ENCODE results near the gene SAMD14.

The SAMD14 gene

DNA sequence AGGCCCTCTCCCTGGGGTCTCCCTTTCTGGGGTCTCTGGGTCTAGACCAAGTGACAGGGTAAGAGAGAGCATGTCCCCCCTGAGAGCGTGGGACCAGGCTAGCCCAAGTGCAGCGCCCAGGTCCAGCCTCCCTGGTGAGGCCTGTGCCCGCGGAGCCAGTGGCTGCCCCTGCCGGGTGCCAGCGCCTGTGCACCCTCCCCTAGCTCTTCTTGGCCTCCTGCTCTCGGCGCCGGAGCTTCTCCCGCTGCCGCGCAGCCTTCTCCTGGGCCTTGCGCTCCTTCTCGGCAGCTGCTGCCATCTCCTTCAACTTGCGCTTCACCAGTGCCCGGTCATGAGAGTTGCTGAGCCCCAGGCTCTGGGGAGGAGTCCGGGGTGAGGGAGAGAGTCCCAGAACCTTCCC is 17.3 kb downstream of the SAMD14 start:
- Histone ChIP-seq H3K4me1 (ENCODE audit: control insufficient read depth, insufficient read depth, low read length) (peaks cover 12% of the 10 kb centered on the region), H3K9ac (ENCODE audit: low read depth, low read length) (no peak overlapping the region), H3K9me3 (replicated peaks; ENCODE audit: low read length) (no peaks in the 10 kb centered on the region), H3K27me3 (ENCODE audit: control insufficient read depth, insufficient read depth, low read length) (peaks cover 11% of the 10 kb centered on the region), H3K4me2 (ENCODE audit: low read length) (no peak overlapping the region), H3K4me3 (ENCODE audit: low read length) (no peak overlapping the region), H3K36me3 (ENCODE audit: insufficient read depth, low read length) (peaks cover 8% of the 10 kb centered on the region)

DNA sequence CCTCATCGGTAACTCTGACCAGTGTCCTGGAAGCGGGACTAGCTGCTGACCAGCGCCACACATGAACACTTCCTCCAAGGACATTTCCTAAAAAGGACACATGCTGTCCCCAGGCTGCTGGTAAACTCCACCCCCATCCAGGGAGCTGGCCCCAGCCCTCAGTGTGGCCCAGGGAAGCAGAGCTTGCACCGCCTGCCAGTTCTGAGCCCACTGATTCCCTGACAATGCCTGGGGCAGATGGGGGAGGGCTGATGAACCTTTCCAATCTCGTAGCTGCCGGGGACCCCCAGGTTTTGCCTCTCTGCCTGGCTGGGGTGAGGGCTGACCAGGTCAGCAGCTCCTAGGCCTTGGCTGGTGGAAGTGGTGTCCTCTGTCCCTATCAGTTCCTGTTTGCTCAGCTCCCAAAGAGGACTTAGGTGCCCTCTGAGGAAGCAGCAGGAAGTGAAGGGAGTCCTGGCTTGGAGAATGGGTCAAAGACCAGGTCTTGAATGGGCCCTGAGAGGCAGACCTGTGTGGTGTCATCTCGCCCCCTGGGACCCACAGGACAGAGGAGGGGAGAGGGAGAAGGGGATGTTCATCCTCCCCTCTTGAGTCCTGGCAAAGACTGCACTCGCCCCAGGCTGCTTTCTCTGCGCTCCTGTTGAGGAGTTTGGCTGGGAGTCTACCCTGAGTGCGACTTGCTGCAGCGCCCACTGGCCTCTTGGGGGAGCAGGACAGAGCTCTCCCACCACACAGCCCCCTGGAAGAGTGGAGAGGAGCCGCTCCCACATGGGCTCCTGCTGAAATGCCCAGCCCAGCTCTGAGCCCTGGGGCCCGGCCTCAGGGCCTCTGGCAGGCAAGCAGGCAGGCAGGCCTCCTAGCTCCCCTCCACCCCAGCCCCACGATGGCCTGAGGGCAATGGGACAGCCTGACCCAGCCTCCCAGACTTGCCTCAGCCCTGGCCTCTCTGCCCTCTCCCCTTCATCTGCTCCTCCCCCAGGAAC is 18.0 kb downstream of the SAMD14 start:
- Histone ChIP-seq H3K4me3 (ENCODE audit: low read length) (no peak overlapping the region), H3K9ac (ENCODE audit: low read depth, low read length) (no peak overlapping the region), H3K4me2 (ENCODE audit: low read length) (no peak overlapping the region), H3K9me3 (replicated peaks; ENCODE audit: low read length) (no peaks in the 10 kb centered on the region), H3K4me1 (ENCODE audit: control insufficient read depth, insufficient read depth, low read length) (peaks cover 9% of the 10 kb centered on the region), H3K27me3 (ENCODE audit: control insufficient read depth, insufficient read depth, low read length) (peaks cover 5% of the 10 kb centered on the region), H3K36me3 (ENCODE audit: insufficient read depth, low read length) (peaks cover 8% of the 10 kb centered on the region)

DNA sequence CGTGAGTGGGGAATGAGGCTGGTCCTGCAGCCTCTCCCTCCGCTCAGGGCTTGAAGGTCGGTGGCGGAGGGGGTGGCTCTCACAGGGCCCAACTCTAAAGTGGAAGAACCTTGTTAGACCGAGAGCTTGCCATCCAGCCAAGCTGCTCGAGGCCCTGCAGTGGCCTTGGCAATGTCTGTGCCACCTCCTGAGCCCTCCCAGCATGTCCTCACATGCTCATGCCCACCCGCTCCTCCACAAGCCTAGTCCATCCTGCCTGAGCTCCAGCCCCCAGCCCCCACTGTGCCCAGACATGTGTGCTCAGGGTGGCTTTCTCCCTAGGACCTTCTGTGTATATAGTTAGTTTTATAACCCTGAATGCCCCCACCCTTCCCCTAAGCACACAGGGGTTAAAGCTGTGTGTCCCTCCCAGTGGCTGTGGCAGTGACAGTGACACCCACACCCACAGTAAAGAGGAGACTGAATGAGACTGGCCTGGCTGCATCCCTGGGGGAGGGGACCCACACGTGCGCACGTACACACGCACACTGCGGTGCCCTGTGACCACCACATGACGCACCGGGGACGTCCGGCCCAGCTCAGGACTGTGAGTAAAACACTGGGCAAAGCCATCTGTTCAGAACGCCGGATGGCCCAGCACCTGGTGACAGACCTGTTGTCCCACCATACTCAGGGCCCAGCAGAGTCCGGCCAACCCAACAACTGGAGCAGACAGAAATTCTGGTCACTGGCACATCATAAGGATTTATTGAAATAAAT is 19.2 kb downstream of the SAMD14 start:
- H3K4me3 ChIP-seq (ENCODE audit: low read length) = no peak overlapping the region
- H3K4me2 ChIP-seq (ENCODE audit: low read length) = no peak overlapping the region
- peaks cover 8% of the 10 kb centered on the region for H3K4me1 ChIP-seq (ENCODE audit: control insufficient read depth, insufficient read depth, low read length)
- no peaks in the 10 kb centered on the region for H3K9me3 ChIP-seq (replicated peaks; ENCODE audit: low read length)
- H3K36me3 ChIP-seq (ENCODE audit: insufficient read depth, low read length) = peaks cover 8% of the 10 kb centered on the region
- H3K9ac ChIP-seq (ENCODE audit: low read depth, low read length) = no peak overlapping the region
- no peaks in the 10 kb centered on the region for H3K27me3 ChIP-seq (ENCODE audit: control insufficient read depth, insufficient read depth, low read length)

DNA sequence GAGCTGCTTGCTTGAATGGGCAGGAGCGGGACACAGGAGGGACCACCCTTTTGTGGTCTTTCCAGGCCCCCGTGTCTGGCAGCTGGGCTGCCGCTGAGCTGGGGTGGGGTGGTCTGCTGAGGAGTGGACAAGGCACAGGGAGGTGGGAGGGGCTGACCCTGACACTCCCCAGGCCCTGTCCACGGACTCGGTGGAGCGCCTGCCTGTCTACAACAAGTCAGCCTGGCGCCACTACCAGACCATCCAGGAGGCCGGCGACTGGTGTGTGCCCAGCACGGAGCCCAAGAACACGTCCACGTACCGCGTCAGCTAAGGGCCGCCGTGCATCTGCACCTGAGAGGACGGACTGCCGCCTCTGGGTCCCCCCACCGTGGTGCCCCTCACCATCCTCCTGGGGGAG is 20.2 kb downstream of the SAMD14 start:
- Histone ChIP-seq H3K4me1 (ENCODE audit: control insufficient read depth, insufficient read depth, low read length) (peaks cover 8% of the 10 kb centered on the region), H3K9me3 (replicated peaks; ENCODE audit: low read length) (no peaks in the 10 kb centered on the region), H3K4me2 (ENCODE audit: low read length) (no peak overlapping the region), H3K9ac (ENCODE audit: low read depth, low read length) (no peak overlapping the region), H3K27me3 (ENCODE audit: control insufficient read depth, insufficient read depth, low read length) (no peaks in the 10 kb centered on the region), H3K36me3 (ENCODE audit: insufficient read depth, low read length) (peaks cover 8% of the 10 kb centered on the region), H3K4me3 (ENCODE audit: low read length) (no peak overlapping the region)

DNA sequence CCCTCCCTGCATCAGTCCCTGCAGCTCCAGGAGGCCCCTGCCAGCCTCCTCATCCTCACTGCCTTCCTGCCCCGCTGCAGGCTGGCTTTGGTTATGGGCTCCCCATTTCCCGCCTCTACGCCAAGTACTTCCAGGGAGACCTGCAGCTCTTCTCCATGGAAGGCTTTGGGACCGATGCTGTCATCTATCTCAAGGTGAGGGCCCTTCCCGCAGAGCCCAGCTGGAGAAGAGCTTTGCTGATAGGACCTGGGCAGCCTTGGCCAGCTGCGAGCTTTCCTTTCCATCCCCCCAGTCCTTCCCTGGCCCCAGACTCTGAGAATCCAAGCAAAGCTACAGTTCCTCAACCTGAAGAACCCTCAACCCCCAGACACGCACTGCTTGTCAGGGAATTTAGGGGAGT is 20.8 kb downstream of the SAMD14 start:
- Histone ChIP-seq H3K4me1 (ENCODE audit: control insufficient read depth, insufficient read depth, low read length) (peaks cover 8% of the 10 kb centered on the region), H3K9ac (ENCODE audit: low read depth, low read length) (no peak overlapping the region), H3K4me2 (ENCODE audit: low read length) (no peak overlapping the region), H3K9me3 (replicated peaks; ENCODE audit: low read length) (no peaks in the 10 kb centered on the region), H3K4me3 (ENCODE audit: low read length) (no peak overlapping the region), H3K27me3 (ENCODE audit: control insufficient read depth, insufficient read depth, low read length) (no peaks in the 10 kb centered on the region), H3K36me3 (ENCODE audit: insufficient read depth, low read length) (peaks cover 8% of the 10 kb centered on the region)

DNA sequence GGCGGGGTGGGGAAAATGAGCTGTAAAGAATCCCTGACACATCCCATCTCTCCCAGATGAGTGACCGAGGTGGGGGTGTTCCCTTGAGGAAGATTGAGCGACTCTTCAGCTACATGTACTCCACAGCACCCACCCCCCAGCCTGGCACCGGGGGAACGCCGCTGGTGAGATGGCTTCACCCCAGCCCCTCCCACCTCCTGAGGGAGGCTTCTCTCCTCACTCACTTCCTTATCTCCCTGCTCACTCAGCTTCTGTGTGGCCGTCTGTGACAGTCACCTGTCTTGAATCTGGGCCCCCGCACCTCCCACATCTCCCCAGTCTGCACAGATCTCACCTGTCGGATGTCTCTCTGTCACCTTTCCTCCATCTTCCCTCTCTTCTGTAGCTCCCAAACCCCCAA is 21.4 kb downstream of the SAMD14 start:
- Histone ChIP-seq H3K36me3 (ENCODE audit: insufficient read depth, low read length) (peaks cover 8% of the 10 kb centered on the region), H3K4me1 (ENCODE audit: control insufficient read depth, insufficient read depth, low read length) (peaks cover 8% of the 10 kb centered on the region), H3K27me3 (ENCODE audit: control insufficient read depth, insufficient read depth, low read length) (no peaks in the 10 kb centered on the region), H3K9me3 (replicated peaks; ENCODE audit: low read length) (no peaks in the 10 kb centered on the region), H3K4me2 (ENCODE audit: low read length) (no peak overlapping the region), H3K9ac (ENCODE audit: low read depth, low read length) (no peak overlapping the region), H3K4me3 (ENCODE audit: low read length) (no peak overlapping the region)

DNA sequence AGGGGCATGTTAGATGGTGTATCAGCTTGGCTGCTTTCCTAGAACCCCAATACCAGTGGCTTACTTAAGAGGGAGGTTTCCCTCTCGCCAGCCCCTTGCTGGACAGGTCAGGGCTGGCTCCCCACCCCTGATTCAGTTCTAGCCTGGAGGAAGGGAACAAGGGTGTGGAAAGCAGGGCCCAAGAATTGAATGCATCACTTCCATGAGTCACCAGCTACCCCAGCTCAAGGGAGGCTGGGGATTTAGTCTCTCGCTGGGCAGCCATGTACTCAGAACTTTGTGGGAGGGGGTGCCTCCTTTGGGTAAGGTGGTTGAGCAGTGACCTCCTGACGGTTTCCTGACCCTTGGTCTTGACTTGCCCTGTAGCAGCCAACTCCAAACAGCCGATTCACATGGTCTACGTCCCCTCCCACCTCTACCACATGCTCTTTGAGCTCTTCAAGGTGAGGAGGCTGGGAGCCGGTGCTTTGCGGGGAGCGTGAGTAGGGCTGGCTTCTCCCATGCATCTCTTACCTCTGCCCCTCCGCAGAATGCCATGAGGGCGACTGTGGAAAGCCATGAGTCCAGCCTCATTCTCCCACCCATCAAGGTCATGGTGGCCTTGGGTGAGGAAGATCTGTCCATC is 22.1 kb downstream of the SAMD14 start:
- H3K4me2 ChIP-seq (ENCODE audit: low read length) = no peak overlapping the region
- H3K9ac ChIP-seq (ENCODE audit: low read depth, low read length) = no peak overlapping the region
- H3K4me1 ChIP-seq (ENCODE audit: control insufficient read depth, insufficient read depth, low read length) = peaks cover 8% of the 10 kb centered on the region
- no peaks in the 10 kb centered on the region for H3K9me3 ChIP-seq (replicated peaks; ENCODE audit: low read length)
- H3K27me3 ChIP-seq (ENCODE audit: control insufficient read depth, insufficient read depth, low read length) = no peaks in the 10 kb centered on the region
- no peak overlapping the region for H3K4me3 ChIP-seq (ENCODE audit: low read length)
- H3K36me3 ChIP-seq (ENCODE audit: insufficient read depth, low read length) = peaks cover 8% of the 10 kb centered on the region

DNA sequence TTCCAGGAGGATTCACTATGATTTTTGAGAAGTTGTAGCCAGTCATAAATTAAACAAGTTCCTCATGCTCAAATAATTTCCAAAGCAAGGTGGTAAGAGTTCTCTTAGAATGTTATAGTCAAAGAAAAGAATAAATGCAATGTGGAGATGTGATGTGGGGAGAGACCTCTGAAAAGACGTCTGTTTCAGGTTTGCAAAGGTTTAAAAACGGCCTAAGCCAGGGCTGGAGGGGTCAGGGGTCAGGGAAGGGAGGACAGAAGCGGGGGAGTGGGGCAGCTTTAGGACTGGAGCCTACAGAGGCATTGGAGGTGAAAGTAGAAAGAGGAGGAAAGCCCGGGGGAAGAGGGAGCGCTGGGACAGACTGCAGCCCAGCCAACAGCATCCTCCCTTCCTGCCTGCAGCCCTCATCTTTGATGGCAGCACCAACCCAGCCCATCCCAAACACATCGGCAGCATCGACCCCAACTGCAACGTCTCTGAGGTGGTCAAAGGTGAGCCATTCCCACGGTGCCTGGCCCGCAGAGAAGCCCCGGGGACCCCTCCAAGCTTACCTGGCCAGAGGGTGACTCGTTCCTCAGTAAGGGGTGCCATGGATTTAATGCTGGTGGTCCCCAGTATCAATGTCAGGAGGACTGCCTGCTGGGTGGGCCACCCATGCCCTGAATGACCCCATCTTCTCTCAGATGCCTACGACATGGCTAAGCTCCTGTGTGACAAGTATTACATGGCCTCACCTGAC is 23.4 kb downstream of the SAMD14 start:
- H3K9me3 ChIP-seq (replicated peaks; ENCODE audit: low read length) = no peaks in the 10 kb centered on the region
- H3K4me2 ChIP-seq (ENCODE audit: low read length) = no peak overlapping the region
- no peak overlapping the region for H3K4me3 ChIP-seq (ENCODE audit: low read length)
- peaks cover 8% of the 10 kb centered on the region for H3K36me3 ChIP-seq (ENCODE audit: insufficient read depth, low read length)
- peaks cover 18% of the 10 kb centered on the region for H3K4me1 ChIP-seq (ENCODE audit: control insufficient read depth, insufficient read depth, low read length)
- H3K27me3 ChIP-seq (ENCODE audit: control insufficient read depth, insufficient read depth, low read length) = no peaks in the 10 kb centered on the region
- no peak overlapping the region for H3K9ac ChIP-seq (ENCODE audit: low read depth, low read length)

DNA sequence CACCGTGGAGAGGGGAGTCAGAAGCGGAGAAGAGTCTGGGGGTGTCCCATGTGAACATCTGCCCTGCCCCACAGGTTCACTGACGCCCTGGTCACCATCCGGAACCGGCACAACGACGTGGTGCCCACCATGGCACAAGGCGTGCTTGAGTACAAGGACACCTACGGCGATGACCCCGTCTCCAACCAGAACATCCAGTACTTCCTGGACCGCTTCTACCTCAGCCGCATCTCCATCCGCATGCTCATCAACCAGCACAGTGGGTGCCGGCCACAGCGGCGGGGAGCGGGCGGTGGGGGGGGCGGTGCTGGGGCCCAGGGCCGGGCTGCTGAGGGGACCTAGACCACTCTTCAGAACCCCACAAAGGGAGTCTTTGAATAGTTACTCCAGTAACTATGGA is 24.1 kb downstream of the SAMD14 start:
- peaks cover 8% of the 10 kb centered on the region for H3K36me3 ChIP-seq (ENCODE audit: insufficient read depth, low read length)

DNA sequence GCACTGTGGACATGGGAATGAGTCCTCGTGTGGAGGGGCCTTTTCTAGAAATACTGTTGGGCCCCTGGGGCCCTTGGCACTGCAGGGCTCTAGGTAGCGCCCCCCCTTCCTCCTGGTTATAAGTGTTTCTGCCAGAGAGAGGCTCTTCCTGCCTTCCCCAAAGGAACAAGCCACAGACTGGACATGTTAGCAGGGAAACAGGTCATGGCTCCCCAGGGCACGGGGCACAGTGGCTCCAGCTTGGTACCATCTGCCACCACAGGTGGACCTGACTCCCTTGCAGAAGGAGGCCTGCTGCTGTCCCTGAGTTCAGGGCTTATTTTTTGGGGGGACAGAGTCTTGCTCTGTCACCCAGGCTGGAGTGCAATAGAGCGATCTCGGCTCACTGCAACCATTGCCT is 26.0 kb downstream of the SAMD14 start:
- peaks cover 37% of the 10 kb centered on the region for H3K4me1 ChIP-seq (ENCODE audit: control insufficient read depth, insufficient read depth, low read length)
- H3K9me3 ChIP-seq (replicated peaks; ENCODE audit: low read length) = no peaks in the 10 kb centered on the region
- H3K4me3 ChIP-seq (ENCODE audit: low read length) = no peak overlapping the region
- H3K36me3 ChIP-seq (ENCODE audit: insufficient read depth, low read length) = peaks cover 3% of the 10 kb centered on the region
- no peak overlapping the region for H3K9ac ChIP-seq (ENCODE audit: low read depth, low read length)
- H3K4me2 ChIP-seq (ENCODE audit: low read length) = no peak overlapping the region
- no peaks in the 10 kb centered on the region for H3K27me3 ChIP-seq (ENCODE audit: control insufficient read depth, insufficient read depth, low read length)

More for the DNA sequence above, 24.1 kb downstream of the SAMD14 start:
- Histone ChIP-seq H3K9ac (ENCODE audit: low read depth, low read length) (no peak overlapping the region), H3K4me2 (ENCODE audit: low read length) (no peak overlapping the region), H3K4me3 (ENCODE audit: low read length) (no peak overlapping the region), H3K4me1 (ENCODE audit: control insufficient read depth, insufficient read depth, low read length) (peaks cover 26% of the 10 kb centered on the region), H3K9me3 (replicated peaks; ENCODE audit: low read length) (no peaks in the 10 kb centered on the region), H3K27me3 (ENCODE audit: control insufficient read depth, insufficient read depth, low read length) (no peaks in the 10 kb centered on the region)

DNA sequence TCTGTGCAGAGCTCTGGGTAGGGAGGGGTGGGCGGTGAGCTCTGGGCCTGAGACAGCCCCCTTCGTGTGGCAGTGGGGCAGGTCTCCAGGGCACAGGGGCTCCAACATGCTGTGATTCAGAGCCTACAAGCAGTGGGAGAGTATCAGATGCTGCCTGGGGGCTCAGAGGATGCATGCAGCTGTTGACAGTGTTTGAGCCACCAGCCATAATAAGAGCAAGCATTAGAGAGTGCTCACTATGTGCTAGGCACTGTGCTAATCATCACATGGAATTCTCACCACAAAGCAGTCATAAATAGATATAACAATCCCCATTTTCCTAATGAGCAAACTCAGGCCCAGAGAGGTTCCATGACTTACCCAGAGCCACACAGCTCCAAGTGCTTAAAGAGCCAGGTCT is 26.7 kb downstream of the SAMD14 start:
- peaks cover 37% of the 10 kb centered on the region for H3K4me1 ChIP-seq (ENCODE audit: control insufficient read depth, insufficient read depth, low read length)
- no peak overlapping the region for H3K4me3 ChIP-seq (ENCODE audit: low read length)
- H3K9ac ChIP-seq (ENCODE audit: low read depth, low read length) = no peak overlapping the region
- H3K36me3 ChIP-seq (ENCODE audit: insufficient read depth, low read length) = no peaks in the 10 kb centered on the region
- H3K4me2 ChIP-seq (ENCODE audit: low read length) = no peak overlapping the region
- H3K27me3 ChIP-seq (ENCODE audit: control insufficient read depth, insufficient read depth, low read length) = no peaks in the 10 kb centered on the region
- no peaks in the 10 kb centered on the region for H3K9me3 ChIP-seq (replicated peaks; ENCODE audit: low read length)
